H1 (cell line): Measurements from ENCODE around the gene RNF114.

Source experiments
- EZH2 ChIP-seq: fragments of 200-600 bp; sonication (generic); IDR thresholded peaks from 2 replicates; pipeline ENCODE4 v1.7.1; 2012; ENCODE audit warnings: low read depth, mild to moderate bottlenecking, moderate library complexity, low read length, inconsistent platforms; ENCODE audit not compliant: severe bottlenecking
- GABPA ChIP-seq: IDR thresholded peaks from 2 replicates; pipeline ENCODE4 v1.6.1; 2011; ENCODE audit warnings: mild to moderate bottlenecking, low read length, moderate library complexity, borderline replicate concordance; ENCODE audit not compliant: insufficient read depth
- GTF2F1 ChIP-seq: IDR thresholded peaks from 2 replicates; pipeline ENCODE4 v1.6.1; 2012; ENCODE audit warnings: low read depth, low read length, improper control_type of control experiment, borderline replicate concordance
- JUN ChIP-seq: IDR thresholded peaks from 2 replicates; pipeline ENCODE4 v1.6.1; 2011; ENCODE audit warnings: low read depth, mild to moderate bottlenecking, improper control_type of control experiment, low read length
- POLR2A ChIP-seq, 2 experiments: IDR thresholded peaks; 1 replicate in 1 of 2; 2 replicates in 1 of 2; pipeline ENCODE4 v1.6.1; 2011; ENCODE audit warnings: low read depth in 2 of 2, low read length in 2 of 2, mild to moderate bottlenecking in 2 of 2; ENCODE audit errors: control extremely low read depth in 1 of 2
- RXRA ChIP-seq: IDR thresholded peaks from 2 replicates; pipeline ENCODE4 v1.6.1; 2011; ENCODE audit warnings: low read depth, mild to moderate bottlenecking, low read length, moderate library complexity; ENCODE audit not compliant: insufficient read depth
- SIRT6 ChIP-seq: IDR thresholded peaks from one replicate; pipeline ENCODE4 v1.7.1; 2012; ENCODE audit warnings: low read length, inconsistent platforms
- SP1 ChIP-seq: IDR thresholded peaks from 2 replicates; pipeline ENCODE4 v1.6.1; 2011; ENCODE audit warnings: low read depth, low read length
- SRF ChIP-seq: IDR thresholded peaks from 2 replicates; pipeline ENCODE4 v1.6.1; 2011; ENCODE audit warnings: mild to moderate bottlenecking, low read depth, low read length, moderate library complexity
- TF ChIP-seq, protein P1 (sequence below), 3 experiments: IDR thresholded peaks; 1 replicate in 2 of 3; 2 replicates in 1 of 3; pipeline versions ENCODE4 v1.5.1 to v1.6.1; 2011; ENCODE audit warnings: low read length in 3 of 3, mild to moderate bottlenecking in 3 of 3, inconsistent platforms in 2 of 3, low read depth in 1 of 3, moderate library complexity in 1 of 3; ENCODE audit not compliant: insufficient read depth in 1 of 3; ENCODE audit errors: control extremely low read depth in 1 of 3
- TF ChIP-seq, protein P2 (sequence below): IDR thresholded peaks from 2 replicates; pipeline ENCODE4 v1.6.1; 2011; ENCODE audit warnings: low read depth, mild to moderate bottlenecking, low read length; ENCODE audit not compliant: insufficient read depth
- TF ChIP-seq, protein P3 (sequence below): fragments of 300-600 bp; sonication (generic); IDR thresholded peaks from 2 replicates; pipeline ENCODE4 v1.7.1; 2012; ENCODE audit warnings: low read length, moderate library complexity, mild to moderate bottlenecking, inconsistent platforms; ENCODE audit not compliant: insufficient replicate concordance

DNA sequence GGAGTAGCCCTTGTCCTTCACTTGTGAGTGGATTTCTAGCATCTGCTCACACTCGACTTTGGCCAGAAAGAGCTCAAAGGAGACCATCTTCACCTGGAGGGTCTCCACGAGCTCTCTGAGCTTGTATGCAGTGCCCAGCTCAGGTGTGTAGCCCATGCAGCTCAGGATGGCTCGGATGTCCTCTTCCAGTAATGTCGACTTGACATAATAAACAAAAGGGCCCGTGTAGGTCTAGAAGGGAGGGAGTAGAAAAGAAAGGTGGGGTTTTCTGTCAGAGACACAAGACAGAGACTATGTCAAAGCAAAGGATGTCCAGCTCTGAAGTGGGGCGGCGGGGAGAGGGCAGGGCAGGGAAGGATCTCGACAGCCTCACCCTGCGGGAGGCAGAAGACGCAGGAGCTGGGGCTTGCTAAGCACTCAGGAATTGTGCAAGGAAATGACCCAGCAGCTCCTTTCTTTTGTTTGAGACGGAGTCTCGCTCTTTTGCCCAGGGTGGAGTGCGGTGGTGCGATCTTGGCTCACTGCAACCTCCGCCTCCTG, 29.5 kb upstream of the RNF114 start:
- TF ChIP-seq, protein P1, sequence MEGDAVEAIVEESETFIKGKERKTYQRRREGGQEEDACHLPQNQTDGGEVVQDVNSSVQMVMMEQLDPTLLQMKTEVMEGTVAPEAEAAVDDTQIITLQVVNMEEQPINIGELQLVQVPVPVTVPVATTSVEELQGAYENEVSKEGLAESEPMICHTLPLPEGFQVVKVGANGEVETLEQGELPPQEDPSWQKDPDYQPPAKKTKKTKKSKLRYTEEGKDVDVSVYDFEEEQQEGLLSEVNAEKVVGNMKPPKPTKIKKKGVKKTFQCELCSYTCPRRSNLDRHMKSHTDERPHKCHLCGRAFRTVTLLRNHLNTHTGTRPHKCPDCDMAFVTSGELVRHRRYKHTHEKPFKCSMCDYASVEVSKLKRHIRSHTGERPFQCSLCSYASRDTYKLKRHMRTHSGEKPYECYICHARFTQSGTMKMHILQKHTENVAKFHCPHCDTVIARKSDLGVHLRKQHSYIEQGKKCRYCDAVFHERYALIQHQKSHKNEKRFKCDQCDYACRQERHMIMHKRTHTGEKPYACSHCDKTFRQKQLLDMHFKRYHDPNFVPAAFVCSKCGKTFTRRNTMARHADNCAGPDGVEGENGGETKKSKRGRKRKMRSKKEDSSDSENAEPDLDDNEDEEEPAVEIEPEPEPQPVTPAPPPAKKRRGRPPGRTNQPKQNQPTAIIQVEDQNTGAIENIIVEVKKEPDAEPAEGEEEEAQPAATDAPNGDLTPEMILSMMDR (IDR thresholded peaks at IDR 0.05; ENCODE audit: control extremely low read depth in 1 of 3, insufficient read depth in 1 of 3, low read depth in 1 of 3, low read length in 3 of 3): no peak
- no peak for TF ChIP-seq RXRA
- TF ChIP-seq SP1: no peak
- TF ChIP-seq, protein P2, sequence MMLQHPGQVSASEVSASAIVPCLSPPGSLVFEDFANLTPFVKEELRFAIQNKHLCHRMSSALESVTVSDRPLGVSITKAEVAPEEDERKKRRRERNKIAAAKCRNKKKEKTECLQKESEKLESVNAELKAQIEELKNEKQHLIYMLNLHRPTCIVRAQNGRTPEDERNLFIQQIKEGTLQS: no peak
- TF ChIP-seq, protein P3, sequence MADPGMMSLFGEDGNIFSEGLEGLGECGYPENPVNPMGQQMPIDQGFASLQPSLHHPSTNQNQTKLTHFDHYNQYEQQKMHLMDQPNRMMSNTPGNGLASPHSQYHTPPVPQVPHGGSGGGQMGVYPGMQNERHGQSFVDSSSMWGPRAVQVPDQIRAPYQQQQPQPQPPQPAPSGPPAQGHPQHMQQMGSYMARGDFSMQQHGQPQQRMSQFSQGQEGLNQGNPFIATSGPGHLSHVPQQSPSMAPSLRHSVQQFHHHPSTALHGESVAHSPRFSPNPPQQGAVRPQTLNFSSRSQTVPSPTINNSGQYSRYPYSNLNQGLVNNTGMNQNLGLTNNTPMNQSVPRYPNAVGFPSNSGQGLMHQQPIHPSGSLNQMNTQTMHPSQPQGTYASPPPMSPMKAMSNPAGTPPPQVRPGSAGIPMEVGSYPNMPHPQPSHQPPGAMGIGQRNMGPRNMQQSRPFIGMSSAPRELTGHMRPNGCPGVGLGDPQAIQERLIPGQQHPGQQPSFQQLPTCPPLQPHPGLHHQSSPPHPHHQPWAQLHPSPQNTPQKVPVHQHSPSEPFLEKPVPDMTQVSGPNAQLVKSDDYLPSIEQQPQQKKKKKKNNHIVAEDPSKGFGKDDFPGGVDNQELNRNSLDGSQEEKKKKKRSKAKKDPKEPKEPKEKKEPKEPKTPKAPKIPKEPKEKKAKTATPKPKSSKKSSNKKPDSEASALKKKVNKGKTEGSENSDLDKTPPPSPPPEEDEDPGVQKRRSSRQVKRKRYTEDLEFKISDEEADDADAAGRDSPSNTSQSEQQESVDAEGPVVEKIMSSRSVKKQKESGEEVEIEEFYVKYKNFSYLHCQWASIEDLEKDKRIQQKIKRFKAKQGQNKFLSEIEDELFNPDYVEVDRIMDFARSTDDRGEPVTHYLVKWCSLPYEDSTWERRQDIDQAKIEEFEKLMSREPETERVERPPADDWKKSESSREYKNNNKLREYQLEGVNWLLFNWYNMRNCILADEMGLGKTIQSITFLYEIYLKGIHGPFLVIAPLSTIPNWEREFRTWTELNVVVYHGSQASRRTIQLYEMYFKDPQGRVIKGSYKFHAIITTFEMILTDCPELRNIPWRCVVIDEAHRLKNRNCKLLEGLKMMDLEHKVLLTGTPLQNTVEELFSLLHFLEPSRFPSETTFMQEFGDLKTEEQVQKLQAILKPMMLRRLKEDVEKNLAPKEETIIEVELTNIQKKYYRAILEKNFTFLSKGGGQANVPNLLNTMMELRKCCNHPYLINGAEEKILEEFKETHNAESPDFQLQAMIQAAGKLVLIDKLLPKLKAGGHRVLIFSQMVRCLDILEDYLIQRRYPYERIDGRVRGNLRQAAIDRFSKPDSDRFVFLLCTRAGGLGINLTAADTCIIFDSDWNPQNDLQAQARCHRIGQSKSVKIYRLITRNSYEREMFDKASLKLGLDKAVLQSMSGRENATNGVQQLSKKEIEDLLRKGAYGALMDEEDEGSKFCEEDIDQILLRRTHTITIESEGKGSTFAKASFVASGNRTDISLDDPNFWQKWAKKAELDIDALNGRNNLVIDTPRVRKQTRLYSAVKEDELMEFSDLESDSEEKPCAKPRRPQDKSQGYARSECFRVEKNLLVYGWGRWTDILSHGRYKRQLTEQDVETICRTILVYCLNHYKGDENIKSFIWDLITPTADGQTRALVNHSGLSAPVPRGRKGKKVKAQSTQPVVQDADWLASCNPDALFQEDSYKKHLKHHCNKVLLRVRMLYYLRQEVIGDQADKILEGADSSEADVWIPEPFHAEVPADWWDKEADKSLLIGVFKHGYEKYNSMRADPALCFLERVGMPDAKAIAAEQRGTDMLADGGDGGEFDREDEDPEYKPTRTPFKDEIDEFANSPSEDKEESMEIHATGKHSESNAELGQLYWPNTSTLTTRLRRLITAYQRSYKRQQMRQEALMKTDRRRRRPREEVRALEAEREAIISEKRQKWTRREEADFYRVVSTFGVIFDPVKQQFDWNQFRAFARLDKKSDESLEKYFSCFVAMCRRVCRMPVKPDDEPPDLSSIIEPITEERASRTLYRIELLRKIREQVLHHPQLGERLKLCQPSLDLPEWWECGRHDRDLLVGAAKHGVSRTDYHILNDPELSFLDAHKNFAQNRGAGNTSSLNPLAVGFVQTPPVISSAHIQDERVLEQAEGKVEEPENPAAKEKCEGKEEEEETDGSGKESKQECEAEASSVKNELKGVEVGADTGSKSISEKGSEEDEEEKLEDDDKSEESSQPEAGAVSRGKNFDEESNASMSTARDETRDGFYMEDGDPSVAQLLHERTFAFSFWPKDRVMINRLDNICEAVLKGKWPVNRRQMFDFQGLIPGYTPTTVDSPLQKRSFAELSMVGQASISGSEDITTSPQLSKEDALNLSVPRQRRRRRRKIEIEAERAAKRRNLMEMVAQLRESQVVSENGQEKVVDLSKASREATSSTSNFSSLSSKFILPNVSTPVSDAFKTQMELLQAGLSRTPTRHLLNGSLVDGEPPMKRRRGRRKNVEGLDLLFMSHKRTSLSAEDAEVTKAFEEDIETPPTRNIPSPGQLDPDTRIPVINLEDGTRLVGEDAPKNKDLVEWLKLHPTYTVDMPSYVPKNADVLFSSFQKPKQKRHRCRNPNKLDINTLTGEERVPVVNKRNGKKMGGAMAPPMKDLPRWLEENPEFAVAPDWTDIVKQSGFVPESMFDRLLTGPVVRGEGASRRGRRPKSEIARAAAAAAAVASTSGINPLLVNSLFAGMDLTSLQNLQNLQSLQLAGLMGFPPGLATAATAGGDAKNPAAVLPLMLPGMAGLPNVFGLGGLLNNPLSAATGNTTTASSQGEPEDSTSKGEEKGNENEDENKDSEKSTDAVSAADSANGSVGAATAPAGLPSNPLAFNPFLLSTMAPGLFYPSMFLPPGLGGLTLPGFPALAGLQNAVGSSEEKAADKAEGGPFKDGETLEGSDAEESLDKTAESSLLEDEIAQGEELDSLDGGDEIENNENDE: no peak
- TF ChIP-seq EZH2: no peak
- no peak for TF ChIP-seq SIRT6
- no peak for TF ChIP-seq JUN
- no peak for TF ChIP-seq SRF
- no peak for TF ChIP-seq GTF2F1
- no peak for TF ChIP-seq POLR2A (IDR thresholded peaks at IDR 0.05; ENCODE audit: control extremely low read depth in 1 of 2, low read depth in 2 of 2, low read length in 2 of 2)
- TF ChIP-seq GABPA: no peak
